ENCODE data around the gene CORIN. TPM values are rescaled to one million over a fixed set of nuclear protein-coding genes. Genes with fewer than 3 reads are reported as not detected.
A peak's percentile ranks its signal among the peaks of the same experiment; 100 is the strongest.
"Not testable (repeated sequence)": the region's sequence is repeated elsewhere in the genome, so short reads cannot be mapped to it uniquely, and the experiment has no call there.

The CORIN gene
- total and polyA plus RNA-seq, 5 donors from 2014 or later = 0.64 TPM; not detected in 4

GRCh38 chr4:47550899-47551548 lies 286.8 kb downstream of the CORIN start:
- H3K9me3 Mint-ChIP-seq = no peaks in the 10 kb centered on the region
- peaks cover 0 to 2% (median 0%) of the 10 kb centered on the region in 4 donors for H3K4me1 Mint-ChIP-seq
- no peaks in the 10 kb centered on the region for H3K27me3 Mint-ChIP-seq
- peak overlapping the region in 1 of 3 donors; percentile 78 for H3K27ac Mint-ChIP-seq
- ATAC-seq (ENCODE audit: low read depth in 2 of 2) = no peak
- no peaks in the 10 kb centered on the region for H3K9me3 ChIP-seq (ENCODE audit: control insufficient read depth in 2 of 2, low read length in 2 of 2)
- H3K36me3 Mint-ChIP-seq = peaks cover 7% of the 10 kb centered on the region
- H3K36me3 ChIP-seq (ENCODE audit: control insufficient read depth, insufficient read depth, low read length) = no peaks in the 10 kb centered on the region
- H3K27ac ChIP-seq (ENCODE audit: insufficient read depth, low read length, poor library complexity, severe bottlenecking) = no peak overlapping the region
- no peak for DNase-seq
- H3K27me3 ChIP-seq (ENCODE audit: control insufficient read depth, insufficient read depth, low read length) = no peaks in the 10 kb centered on the region
- no peaks in the 10 kb centered on the region for H3K4me1 ChIP-seq (ENCODE audit: control insufficient read depth, insufficient read depth, low read length, poor library complexity, severe bottlenecking)
- no peak overlapping the region for H3K4me3 ChIP-seq (ENCODE audit: low read depth, low read length)
- H3K4me3 Mint-ChIP-seq = no peak overlapping the region

GRCh38 chr4:47550357-47550756 lies 287.5 kb downstream of the CORIN start:
- H3K4me3 ChIP-seq (ENCODE audit: low read depth, low read length); H3K4me1 ChIP-seq (ENCODE audit: control insufficient read depth, insufficient read depth, low read length, poor library complexity, severe bottlenecking); DNase-seq; H3K27me3 Mint-ChIP-seq; H3K36me3 ChIP-seq (ENCODE audit: control insufficient read depth, insufficient read depth, low read length); H3K4me3 Mint-ChIP-seq; ATAC-seq (ENCODE audit: low read depth in 2 of 2); H3K4me1 Mint-ChIP-seq; H3K27ac ChIP-seq (ENCODE audit: insufficient read depth, low read length, poor library complexity, severe bottlenecking); H3K9me3 ChIP-seq (ENCODE audit: control insufficient read depth in 2 of 2, low read length in 2 of 2); H3K27me3 ChIP-seq (ENCODE audit: control insufficient read depth, insufficient read depth, low read length); H3K27ac Mint-ChIP-seq; H3K36me3 Mint-ChIP-seq; H3K9me3 Mint-ChIP-seq: not testable (repeated sequence)

Other genes starting within 250 kb of the CORIN start
- gene NFXL1, start 76.5 kb upstream of the CORIN start, total RNA-seq = 11.2 TPM
- 10 to 100 TPM in 1 of 4 donors, 1 to 10 TPM in 3; 6.3 to 10.2 (median 7.8) TPM for gene NFXL1, start 76.5 kb upstream of the CORIN start, polyA plus RNA-seq
- not detected for gene CNGA1, start 178.6 kb upstream of the CORIN start, total RNA-seq
- gene CNGA1, start 178.6 kb upstream of the CORIN start, polyA plus RNA-seq = under 1 TPM in 1 of 4 donors, not detected in 3; 0.06 TPM
- 0.52 TPM for gene NIPAL1, start 178.7 kb upstream of the CORIN start, total RNA-seq
- gene NIPAL1, start 178.7 kb upstream of the CORIN start, polyA plus RNA-seq = under 1 TPM in 3 of 4 donors, not detected in 1; 0.15 to 0.74 (median 0.72) TPM